K562 (cell line): ENCODE results near the gene ENTPD6. TPM values are rescaled to one million over a fixed set of nuclear protein-coding genes. Genes with fewer than 3 reads are reported as not detected.

ENCODE experiments used
- ATAC-seq: fragments of 200-7000 bp; cut with Tn5 transposase; 3 replicates; pipeline ENCODE4 v1.9.1; 2020; ENCODE audit warnings: moderate library complexity
- BruUV-seq: library from RNA; stranded (reverse); fragments of 400-500 nt; replicated peaks from 2 replicates; lab custom pipeline; 2021; lab: Mats Ljungman, UMichigan
- CTCF ChIA-PET: fragments of 300-600 bp; formaldehyde crosslinking; extraction: SDS; loops from one replicate; lab custom pipeline; 2021; ENCODE audit warnings: low intra/inter-chr PET ratio; lab: Yijun Ruan, JAX
- POLR2A ChIA-PET: fragments of 300-600, 350-650 bp; sonication (Branson Sonifier 250); formaldehyde crosslinking; extraction: SDS; loops from one replicate; lab custom pipeline; 2021; ENCODE audit warnings: antibody characterized with exemption, inconsistent platforms; lab: Yijun Ruan, JAX
- DNase-seq, 4 experiments: peaks; one replicate each; pipeline versions ENCODE4 v3.0.0 to v3.0.0-alpha.2; 2011 to 2018; ENCODE audit warnings: low spot score in 3 of 4, mixed read lengths in 3 of 4; ENCODE audit errors: extremely low read depth in 1 of 4
- FAIRE-seq: peaks from 2 replicates; lab custom pipeline; 2011; peaks lifted over from hg19 to GRCh38; lab: Jason Lieb, UNC
- H2AFZ ChIP-seq: 2 replicates; pipeline ENCODE4 v1.6.0; 2011; ENCODE audit warnings: low read depth, low read length, control low read depth, inconsistent platforms
- H3K27ac ChIP-seq: fragments of 200-600 bp; 3 replicates; pipeline ENCODE4 v1.8.0; 2011; ENCODE audit warnings: low read depth, mild to moderate bottlenecking, control low read depth, inconsistent platforms, low read length, moderate library complexity, mixed read lengths; ENCODE audit errors: extremely low read depth
- H3K27me3 ChIP-seq, 2 experiments: fragments of 300-600 bp in 1 of 2; 2 replicates in 1 of 2; 3 replicates in 1 of 2; pipeline versions ENCODE4 v1.6.0 to v1.8.0; 2011; ENCODE audit warnings: inconsistent platforms in 2 of 2, low read length in 2 of 2, mild to moderate bottlenecking in 1 of 2, mixed read lengths in 1 of 2, moderate library complexity in 1 of 2; ENCODE audit not compliant: control insufficient read depth in 2 of 2, insufficient read depth in 2 of 2
- H3K36me3 ChIP-seq: fragments of 300-600 bp; 3 replicates; pipeline ENCODE4 v1.8.0; 2011; ENCODE audit warnings: mild to moderate bottlenecking, low read length, inconsistent platforms; ENCODE audit not compliant: control insufficient read depth, insufficient read depth
- H3K4me1 ChIP-seq, 2 experiments: fragments of 200-600 bp in 1 of 2; replicated peaks in 1 of 2; 2 replicates in 1 of 2; 3 replicates in 1 of 2; pipeline versions ENCODE4 v1.5.1 to v1.8.0; 2011; ENCODE audit warnings: inconsistent platforms in 2 of 2, low read length in 2 of 2, mild to moderate bottlenecking in 1 of 2, mixed read lengths in 1 of 2, moderate library complexity in 1 of 2; ENCODE audit not compliant: control insufficient read depth in 2 of 2, insufficient read depth in 2 of 2
- H3K4me2 ChIP-seq: 2 replicates; pipeline ENCODE4 v1.6.1; 2011; ENCODE audit warnings: low read length, control low read depth, inconsistent platforms, mixed read lengths; ENCODE audit not compliant: insufficient read depth
- H3K4me3 ChIP-seq: fragments of 200-600 bp; sonication (generic), shearing (Covaris generic); 2 replicates; pipeline ENCODE4 v1.5.1; 2016; ENCODE audit warnings: control low read depth, inconsistent platforms
- H3K79me2 ChIP-seq: fragments of 200-600 bp; 3 replicates; pipeline ENCODE4 v1.8.0; 2011; ENCODE audit warnings: low read length, inconsistent platforms; ENCODE audit not compliant: control insufficient read depth, insufficient read depth
- H3K9ac ChIP-seq, 2 experiments: 2 replicates each; pipeline versions ENCODE4 v1.6.0 to v1.6.1; 2011; ENCODE audit warnings: low read depth in 2 of 2, low read length in 2 of 2, control low read depth in 1 of 2, inconsistent platforms in 1 of 2, mild to moderate bottlenecking in 1 of 2, mixed read lengths in 1 of 2; ENCODE audit not compliant: insufficient read depth in 1 of 2
- H3K9me1 ChIP-seq: one replicate; pipeline ENCODE4 v1.6.0; 2011; ENCODE audit warnings: inconsistent platforms, mild to moderate bottlenecking, low read length, moderate library complexity; ENCODE audit not compliant: control insufficient read depth, insufficient read depth
- H3K9me3 ChIP-seq: replicated peaks from 2 replicates; pipeline ENCODE4 v1.5.1; 2011; ENCODE audit warnings: low read depth, low read length, inconsistent platforms; ENCODE audit not compliant: control insufficient read depth, insufficient read depth
- H4K20me1 ChIP-seq: replicated peaks from 2 replicates; pipeline ENCODE4 v1.6.1; 2011; ENCODE audit warnings: low read length, inconsistent platforms, mixed read lengths; ENCODE audit not compliant: control insufficient read depth, insufficient read depth
- BRF1 ChIP-seq: IDR thresholded peaks from 3 replicates; pipeline ENCODE4 v1.6.1; 2011; ENCODE audit warnings: borderline replicate concordance, mild to moderate bottlenecking; ENCODE audit not compliant: insufficient read length; ENCODE audit errors: extremely low read depth
- NFYB ChIP-seq: IDR thresholded peaks from 2 replicates; pipeline ENCODE4 v1.6.1; 2011; ENCODE audit warnings: mild to moderate bottlenecking, moderate library complexity; ENCODE audit not compliant: insufficient read length; ENCODE audit errors: extremely low read depth
- NR2F6 ChIP-seq: fragments of 450-650 bp; formaldehyde crosslinking; IDR thresholded peaks from 2 replicates; pipeline ENCODE4 v1.4.0; 2020; ENCODE audit warnings: mild to moderate bottlenecking
- PHTF2 ChIP-seq: fragments of 250-450 bp; sonication (Bioruptor Pico); IDR thresholded peaks from 2 replicates; pipeline ENCODE4 v1.5.0; 2021; ENCODE audit warnings: mild to moderate bottlenecking
- RBBP5 ChIP-seq: fragments of 200-600 bp; sonication (generic); IDR thresholded peaks from 2 replicates; pipeline ENCODE4 v1.6.1; 2012; ENCODE audit warnings: borderline replicate concordance, mild to moderate bottlenecking, low read length, control low read depth, inconsistent platforms; ENCODE audit not compliant: insufficient read depth, poor library complexity, severe bottlenecking
- STAT5B ChIP-seq: fragments of 250-450 bp; sonication (Bioruptor Pico); IDR thresholded peaks from 2 replicates; pipeline ENCODE4 v1.8.0; 2021; ENCODE audit warnings: mild to moderate bottlenecking, inconsistent platforms
- TAL1 ChIP-seq: fragments of 450-650 bp; IDR thresholded peaks from 2 replicates; pipeline ENCODE4 v1.6.1; 2016; ENCODE audit warnings: mild to moderate bottlenecking
- TBL1XR1 ChIP-seq, 2 experiments: IDR thresholded peaks; 2 replicates each; pipeline ENCODE4 v1.6.1; 2012; ENCODE audit warnings: improper control_type of control experiment in 2 of 2, low read length in 2 of 2, mild to moderate bottlenecking in 1 of 2
- ZNF23 ChIP-seq: fragments of 250-450 bp; sonication (Bioruptor Pico); IDR thresholded peaks from 2 replicates; pipeline ENCODE4 v1.4.0; 2020; ENCODE audit warnings: mild to moderate bottlenecking
- ZNF253 ChIP-seq: fragments of 250-450 bp; sonication (Bioruptor Pico); conservative IDR thresholded peaks from 2 replicates; pipeline ENCODE4 v1.6.1; 2021; ENCODE audit warnings: mild to moderate bottlenecking
- ZNF282 ChIP-seq: sonication (generic); formaldehyde crosslinking; IDR thresholded peaks from 2 replicates; pipeline ENCODE4 v1.8.1; 2023; ENCODE audit warnings: missing genetic modification reagents
- WGBS: fragments of 100-300 bp; shearing (Covaris generic); methylation state at CpG from one replicate; pipeline ENCODE4 v1.1.6; 2016; ENCODE audit warnings: low coverage, mixed read lengths; ENCODE audit not compliant: insufficient coverage; ENCODE audit errors: missing lambda C conversion rate; 5-methylcytosine and 5-hydroxymethylcytosine counted together
- in situ Hi-C: fragments of 300-500 bp; cut with MboI; formaldehyde crosslinking; loops from 4 replicates; pipeline ENCODE4 v1.15.0; 2018; ENCODE audit warnings: inconsistent platforms, mixed read lengths
- intact Hi-C: fragments of 100-400 bp; cut with micrococcal nuclease; formaldehyde crosslinking; loops from 2 replicates; pipeline ENCODE4 v1.14.2; 2022
- polyA plus RNA-seq, 8 experiments: library from polyadenylated mRNA; depleted of rRNA in 4 of 8; stranded (reverse) in 5 of 8; unstranded in 3 of 8; fragments of >200 nt; fragmentation: Nextera tagmentation in 2 of 8; fragmentation: Illumina TruSeq in 1 of 8; extraction: Ambion mirVana in 2 of 8; extraction: Trizol in 1 of 8; gene quantifications; 2 replicates each; pipeline versions ENCODE4 v1.2.1 to v1.2.3, GENCODE V29; 2011 to 2014; ENCODE audit warnings: inconsistent platforms in 1 of 8, missing spikeins in 1 of 8
- total RNA-seq, 7 experiments: library from RNA; depleted of rRNA in 6 of 7; stranded (reverse); fragments of >200 nt in 6 of 7; fragmentation: Illumina TruSeq in 2 of 7; extraction: Trizol in 2 of 7; gene quantifications; 2 replicates each; pipeline versions ENCODE4 v1.2.1 to v1.2.3, GENCODE V29; 2011 to 2021; ENCODE audit warnings: low replicate concordance in 1 of 7
- TF ChIP-seq, protein P1 (sequence below): fragments of 250-450 bp; sonication (Bioruptor Pico); IDR thresholded peaks from 2 replicates; pipeline ENCODE4 v1.8.0; 2022; ENCODE audit warnings: inconsistent platforms, mild to moderate bottlenecking, moderate library complexity, borderline replicate concordance
- TF ChIP-seq, protein P2 (sequence below): fragments of 250-450 bp; sonication (Bioruptor Pico); IDR thresholded peaks from 2 replicates; pipeline ENCODE4 v1.5.0; 2021
- TF ChIP-seq, protein P3 (sequence below): sonication (generic); formaldehyde crosslinking; IDR thresholded peaks from 2 replicates; pipeline ENCODE4 v1.5.0; 2020; ENCODE audit warnings: missing genetic modification reagents
- TF ChIP-seq, protein P4 (sequence below): fragments of 450-650 bp; formaldehyde crosslinking; IDR thresholded peaks from 2 replicates; pipeline ENCODE4 v1.4.0; 2022; ENCODE audit warnings: missing genetic modification characterization

The ENTPD6 gene
- total and polyA plus RNA-seq, 9 of the 15 experiments (the other 6 are each of a cell fraction or from before 2014, with no cell fraction given), result 0.82 to 36.8 (median 22.4) TPM

DNA sequence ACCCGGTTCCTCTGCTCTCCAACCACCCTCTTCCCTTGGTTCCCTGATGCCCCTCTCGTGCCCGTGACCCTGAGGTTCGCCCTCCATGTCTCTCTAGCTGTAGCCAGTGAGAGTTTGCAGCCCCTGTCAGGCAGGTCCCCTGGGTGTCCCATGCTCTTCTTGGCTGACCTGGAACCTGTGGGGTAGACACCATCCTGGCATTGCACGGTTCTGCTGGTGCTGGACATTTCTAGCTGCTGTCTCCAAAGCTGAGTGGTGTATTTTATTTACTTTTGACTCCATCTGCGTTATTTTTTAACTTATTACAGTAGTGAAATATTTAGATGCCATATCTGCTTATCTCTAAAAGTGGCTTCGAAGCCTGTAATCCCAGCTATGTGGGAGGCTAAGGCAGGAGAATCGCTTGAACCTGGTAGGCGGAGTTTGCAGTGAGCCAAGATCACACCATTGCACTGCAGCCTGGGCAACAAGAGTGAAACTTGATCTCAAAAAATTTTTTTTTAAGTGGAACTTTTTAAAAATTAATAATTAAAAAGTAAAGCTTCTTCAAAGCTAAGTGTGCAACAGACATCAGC, 12.5 kb downstream of the ENTPD6 start:
- BruUV-seq, result no TSS peak
- intact Hi-C loops (no loop called here), in situ Hi-C loops (no loop called here)
- no peaks in the 10 kb centered on the region for H3K9me3 ChIP-seq
- no peaks in the 10 kb centered on the region; the same call in 2 of the 3 replicates for H3K79me2 ChIP-seq
- H3K9ac ChIP-seq, result peak overlapping the region in 1 of 2 experiments; percentile 35; a peak in 1 of 4 replicates
- POLR2A ChIA-PET, result interaction anchor here (0.5 kb wide), 1 partner anchor 61 kb away, joined by 3 read pairs; no protein-coding TSS in a partner anchor
- no peak for FAIRE-seq
- H4K20me1 ChIP-seq, result peaks cover 5% of the 10 kb centered on the region; the same call in 1 of the 2 replicates
- no peak overlapping the region for H2AFZ ChIP-seq
- ATAC-seq, result no peak
- H3K27ac ChIP-seq, result no peak overlapping the region
- H3K4me3 ChIP-seq, result no peak overlapping the region
- DNase-seq, result no peak
- CTCF ChIA-PET, result no interaction called here
- no peaks in the 10 kb centered on the region for H3K9me1 ChIP-seq
- no peaks in the 10 kb centered on the region for H3K27me3 ChIP-seq
- H3K36me3 ChIP-seq, result peaks cover 22% of the 10 kb centered on the region; the same call in 2 of the 3 replicates
- 26% methylated on average over 6 of the region's 9 CpGs for WGBS
- H3K4me1 ChIP-seq, result peaks cover 0 to 14% of the 10 kb centered on the region in 2 experiments; a peak in 2 of 5 replicates
- no peak overlapping the region for H3K4me2 ChIP-seq
- TF ChIP-seq PHTF2 (CRISPR knock-in tag) (no peak), NR2F6 (CRISPR knock-in tag) (no peak), RBBP5 (no peak), NFYB (no peak), BRF1 (no peak), TBL1XR1 (IDR thresholded peaks at IDR 0.05; ENCODE audit: low read length in 2 of 2) (no peak), ZNF282 (CRISPR knock-in tag) (no peak), ZNF23 (no peak), TAL1 (no peak), STAT5B (no peak), ZNF253 (no peak)
- TF ChIP-seq, protein P1, sequence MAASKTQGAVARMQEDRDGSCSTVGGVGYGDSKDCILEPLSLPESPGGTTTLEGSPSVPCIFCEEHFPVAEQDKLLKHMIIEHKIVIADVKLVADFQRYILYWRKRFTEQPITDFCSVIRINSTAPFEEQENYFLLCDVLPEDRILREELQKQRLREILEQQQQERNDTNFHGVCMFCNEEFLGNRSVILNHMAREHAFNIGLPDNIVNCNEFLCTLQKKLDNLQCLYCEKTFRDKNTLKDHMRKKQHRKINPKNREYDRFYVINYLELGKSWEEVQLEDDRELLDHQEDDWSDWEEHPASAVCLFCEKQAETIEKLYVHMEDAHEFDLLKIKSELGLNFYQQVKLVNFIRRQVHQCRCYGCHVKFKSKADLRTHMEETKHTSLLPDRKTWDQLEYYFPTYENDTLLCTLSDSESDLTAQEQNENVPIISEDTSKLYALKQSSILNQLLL, result no peak
- TF ChIP-seq, protein P2, sequence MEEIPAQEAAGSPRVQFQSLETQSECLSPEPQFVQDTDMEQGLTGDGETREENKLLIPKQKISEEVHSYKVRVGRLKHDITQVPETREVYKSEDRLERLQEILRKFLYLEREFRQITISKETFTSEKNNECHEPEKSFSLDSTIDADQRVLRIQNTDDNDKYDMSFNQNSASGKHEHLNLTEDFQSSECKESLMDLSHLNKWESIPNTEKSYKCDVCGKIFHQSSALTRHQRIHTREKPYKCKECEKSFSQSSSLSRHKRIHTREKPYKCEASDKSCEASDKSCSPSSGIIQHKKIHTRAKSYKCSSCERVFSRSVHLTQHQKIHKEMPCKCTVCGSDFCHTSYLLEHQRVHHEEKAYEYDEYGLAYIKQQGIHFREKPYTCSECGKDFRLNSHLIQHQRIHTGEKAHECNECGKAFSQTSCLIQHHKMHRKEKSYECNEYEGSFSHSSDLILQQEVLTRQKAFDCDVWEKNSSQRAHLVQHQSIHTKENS (CRISPR knock-in tag), result no peak
- TF ChIP-seq, protein P3, sequence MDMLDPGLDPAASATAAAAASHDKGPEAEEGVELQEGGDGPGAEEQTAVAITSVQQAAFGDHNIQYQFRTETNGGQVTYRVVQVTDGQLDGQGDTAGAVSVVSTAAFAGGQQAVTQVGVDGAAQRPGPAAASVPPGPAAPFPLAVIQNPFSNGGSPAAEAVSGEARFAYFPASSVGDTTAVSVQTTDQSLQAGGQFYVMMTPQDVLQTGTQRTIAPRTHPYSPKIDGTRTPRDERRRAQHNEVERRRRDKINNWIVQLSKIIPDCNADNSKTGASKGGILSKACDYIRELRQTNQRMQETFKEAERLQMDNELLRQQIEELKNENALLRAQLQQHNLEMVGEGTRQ (CRISPR knock-in tag), result no peak
- TF ChIP-seq, protein P4, sequence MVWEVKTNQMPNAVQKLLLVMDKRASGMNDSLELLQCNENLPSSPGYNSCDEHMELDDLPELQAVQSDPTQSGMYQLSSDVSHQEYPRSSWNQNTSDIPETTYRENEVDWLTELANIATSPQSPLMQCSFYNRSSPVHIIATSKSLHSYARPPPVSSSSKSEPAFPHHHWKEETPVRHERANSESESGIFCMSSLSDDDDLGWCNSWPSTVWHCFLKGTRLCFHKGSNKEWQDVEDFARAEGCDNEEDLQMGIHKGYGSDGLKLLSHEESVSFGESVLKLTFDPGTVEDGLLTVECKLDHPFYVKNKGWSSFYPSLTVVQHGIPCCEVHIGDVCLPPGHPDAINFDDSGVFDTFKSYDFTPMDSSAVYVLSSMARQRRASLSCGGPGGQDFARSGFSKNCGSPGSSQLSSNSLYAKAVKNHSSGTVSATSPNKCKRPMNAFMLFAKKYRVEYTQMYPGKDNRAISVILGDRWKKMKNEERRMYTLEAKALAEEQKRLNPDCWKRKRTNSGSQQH (CRISPR knock-in tag), result no peak
